NCI-H82 treated with DMSO at 0.1 percent for 48 hours (cell line): ENCODE results near the gene PAFAH1B2.
A peak's percentile ranks its signal among the peaks of the same experiment; 100 is the strongest.
"Not testable (repeated sequence)": the region's sequence is repeated elsewhere in the genome, so short reads cannot be mapped to it uniquely, and the experiment has no call there.

ENCODE experiments used
- DNase-seq: peaks from one replicate; lab custom pipeline; 2025; ENCODE audit not compliant: unreplicated experiment; lab: John Stamatoyannopoulos, UW

The PAFAH1B2 gene

GRCh38 chr11:117172724-117173421, 28.8 kb downstream of the PAFAH1B2 start:
- DNase-seq, result no peak

- no peak for DNase-seq
These were observed 31.0 kb downstream of the PAFAH1B2 start for GRCh38 chr11:117175104-117175503.

GRCh38 chr11:117175781-117176180, 31.7 kb downstream of the PAFAH1B2 start:
- DNase-seq, result no peak

- DNase-seq, result no peak
These were observed 32.1 kb downstream of the PAFAH1B2 start for GRCh38 chr11:117176186-117176585.

- no peak for DNase-seq
These were observed 33.6 kb downstream of the PAFAH1B2 start for GRCh38 chr11:117177534-117178209.

GRCh38 chr11:117178210-117179034, 34.3 kb downstream of the PAFAH1B2 start, which contains the start of gene SIDT2:
Gene SIDT2, plus strand, starts transcription at chr11:117178743. Its CDS starts 521 bp downstream, at chr11:117179264.
- DNase-seq, result peak; percentile 69

GRCh38 chr11:117179048-117179999, 35.2 kb downstream of the PAFAH1B2 start:
- DNase-seq, result peak; percentile 10

GRCh38 chr11:117180020-117180419, 35.9 kb downstream of the PAFAH1B2 start:
- DNase-seq, result no peak

- peak; percentile 12 for DNase-seq
These were observed 36.8 kb downstream of the PAFAH1B2 start for GRCh38 chr11:117180661-117181585.

- DNase-seq, result no peak
These were observed 37.8 kb downstream of the PAFAH1B2 start for GRCh38 chr11:117181586-117182550.

GRCh38 chr11:117182551-117182935, 38.5 kb downstream of the PAFAH1B2 start:
- no peak for DNase-seq

- not testable (repeated sequence) for DNase-seq
These were observed 39.1 kb downstream of the PAFAH1B2 start for GRCh38 chr11:117183178-117183577.

GRCh38 chr11:117183724-117184349, 39.8 kb downstream of the PAFAH1B2 start:
- no peak for DNase-seq

GRCh38 chr11:117185736-117186430, 41.8 kb downstream of the PAFAH1B2 start:
- DNase-seq, result no peak

- no peak for DNase-seq
These were observed 42.3 kb downstream of the PAFAH1B2 start for GRCh38 chr11:117186431-117186761.

GRCh38 chr11:117187007-117187406, 42.9 kb downstream of the PAFAH1B2 start:
- no peak for DNase-seq

GRCh38 chr11:117187428-117187798, 43.3 kb downstream of the PAFAH1B2 start:
- DNase-seq, result no peak
